D721Med (cell line): Measurements from ENCODE around the gene FRMD8.

Experiments used
- DNase-seq: peaks from one replicate; pipeline ENCODE4 v3.0.0; 2011; ENCODE audit warnings: low spot score; ENCODE audit not compliant: insufficient read length
- FAIRE-seq: peaks from 2 replicates; lab custom pipeline; 2011; peaks lifted over from hg19 to GRCh38; lab: Jason Lieb, UNC
- TF ChIP-seq, protein P1 (sequence below): IDR thresholded peaks from 2 replicates; pipeline ENCODE4 v1.5.1; 2012; ENCODE audit warnings: mild to moderate bottlenecking, control low read depth; ENCODE audit not compliant: insufficient read depth; ENCODE audit errors: missing control alignments

Gene FRMD8

DNA sequence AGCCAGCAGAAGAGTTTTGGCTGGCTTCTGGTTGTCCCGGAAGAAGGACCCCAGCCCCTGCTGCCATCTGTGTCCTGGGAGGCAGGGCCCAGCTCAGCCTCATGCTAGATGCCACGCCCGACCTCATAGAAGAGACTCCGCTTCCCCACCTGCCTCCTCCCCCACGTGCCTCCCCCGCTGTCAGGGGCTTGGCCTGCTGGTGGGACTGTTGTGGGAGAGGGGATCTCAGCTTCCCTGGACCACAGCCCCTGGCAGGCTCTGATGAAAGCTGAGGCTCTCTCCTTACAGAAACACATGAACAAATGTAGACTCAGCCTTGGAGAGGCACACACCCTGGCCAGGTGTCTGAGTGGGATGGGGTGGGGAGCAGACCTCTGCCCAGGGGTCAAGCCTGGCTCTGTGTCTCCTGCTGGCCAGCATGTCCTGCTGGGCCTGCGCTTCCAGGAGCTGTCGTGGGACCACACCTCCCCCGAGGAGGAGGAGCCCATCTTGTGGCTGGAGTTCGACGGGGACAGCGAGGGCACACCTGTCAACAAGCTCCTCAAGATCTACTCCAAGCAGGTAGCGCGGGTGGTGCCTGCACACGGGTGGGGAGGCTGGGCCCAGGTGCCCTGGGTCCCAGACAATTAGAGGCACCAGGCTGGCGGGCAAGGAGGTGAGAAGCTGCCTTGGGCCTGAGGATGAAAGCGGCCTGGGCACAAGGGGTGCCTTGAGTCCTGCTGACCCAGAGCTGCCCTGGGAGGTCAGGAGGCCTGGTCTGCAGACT lies 14.1 kb downstream of the FRMD8 start:
- FAIRE-seq (no peak), DNase-seq (no peak)
- TF ChIP-seq, protein P1, sequence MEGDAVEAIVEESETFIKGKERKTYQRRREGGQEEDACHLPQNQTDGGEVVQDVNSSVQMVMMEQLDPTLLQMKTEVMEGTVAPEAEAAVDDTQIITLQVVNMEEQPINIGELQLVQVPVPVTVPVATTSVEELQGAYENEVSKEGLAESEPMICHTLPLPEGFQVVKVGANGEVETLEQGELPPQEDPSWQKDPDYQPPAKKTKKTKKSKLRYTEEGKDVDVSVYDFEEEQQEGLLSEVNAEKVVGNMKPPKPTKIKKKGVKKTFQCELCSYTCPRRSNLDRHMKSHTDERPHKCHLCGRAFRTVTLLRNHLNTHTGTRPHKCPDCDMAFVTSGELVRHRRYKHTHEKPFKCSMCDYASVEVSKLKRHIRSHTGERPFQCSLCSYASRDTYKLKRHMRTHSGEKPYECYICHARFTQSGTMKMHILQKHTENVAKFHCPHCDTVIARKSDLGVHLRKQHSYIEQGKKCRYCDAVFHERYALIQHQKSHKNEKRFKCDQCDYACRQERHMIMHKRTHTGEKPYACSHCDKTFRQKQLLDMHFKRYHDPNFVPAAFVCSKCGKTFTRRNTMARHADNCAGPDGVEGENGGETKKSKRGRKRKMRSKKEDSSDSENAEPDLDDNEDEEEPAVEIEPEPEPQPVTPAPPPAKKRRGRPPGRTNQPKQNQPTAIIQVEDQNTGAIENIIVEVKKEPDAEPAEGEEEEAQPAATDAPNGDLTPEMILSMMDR: no peak

DNA sequence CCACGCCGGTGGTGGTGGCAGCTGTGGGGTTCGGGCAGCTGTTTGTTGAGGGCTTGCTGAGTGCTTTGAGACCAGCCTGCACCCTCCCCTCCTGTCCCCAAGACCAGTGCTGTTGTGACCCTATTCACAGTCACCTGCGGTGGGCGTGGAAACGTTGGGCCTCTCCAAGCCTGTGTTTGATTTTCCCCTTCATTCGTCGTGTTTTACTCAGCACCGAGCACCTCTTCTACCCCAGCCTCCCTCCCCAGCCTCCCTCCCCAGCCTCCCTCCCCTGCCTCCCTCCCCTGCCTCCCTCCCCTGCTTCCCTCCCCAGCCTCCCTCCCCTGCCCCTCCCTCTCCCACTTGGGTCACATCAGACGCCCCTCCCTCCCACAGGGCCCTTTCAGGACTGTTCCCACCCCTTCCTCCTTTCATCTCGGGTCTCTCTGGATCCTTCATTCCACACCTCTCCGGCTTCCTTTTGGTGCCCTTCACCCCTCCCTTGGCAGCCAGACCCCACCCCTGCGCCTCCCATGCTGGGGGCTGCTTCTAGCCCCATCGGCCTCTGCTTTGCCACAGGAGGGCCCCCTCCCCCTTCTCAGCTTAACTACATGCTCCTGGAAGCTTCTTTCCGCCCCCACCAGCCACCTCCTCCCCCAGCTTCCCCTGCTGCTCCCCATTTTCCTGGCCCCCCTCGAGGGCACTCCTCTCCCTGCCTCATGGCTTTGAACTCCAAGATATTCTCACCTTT lies 14.8 kb downstream of the FRMD8 start:
- TF ChIP-seq, protein P1: no peak
- FAIRE-seq (no peak), DNase-seq (no peak)

DNA sequence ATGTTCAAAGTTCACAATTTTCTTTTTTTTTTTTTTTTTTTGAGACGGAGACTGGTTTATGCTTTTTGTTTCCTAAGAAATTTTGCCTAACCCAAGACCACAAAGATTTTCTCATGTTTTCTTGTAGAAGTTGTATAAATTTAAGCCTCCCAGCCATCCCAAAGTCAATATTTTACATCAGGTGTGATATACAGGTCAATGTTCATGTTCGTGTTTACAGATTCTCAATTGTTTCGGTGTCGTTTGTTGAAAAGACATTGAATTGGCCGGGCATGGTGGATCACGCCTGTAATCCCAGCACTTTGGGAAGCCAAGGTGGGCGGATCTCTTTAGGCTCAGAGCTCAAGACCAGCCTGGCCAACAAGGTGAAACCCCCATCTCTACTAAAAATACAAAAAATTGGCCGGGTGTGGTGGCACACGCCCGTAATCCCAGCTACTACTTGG lies 15.4 kb downstream of the FRMD8 start:
- FAIRE-seq (no peak), DNase-seq (no peak)

DNA sequence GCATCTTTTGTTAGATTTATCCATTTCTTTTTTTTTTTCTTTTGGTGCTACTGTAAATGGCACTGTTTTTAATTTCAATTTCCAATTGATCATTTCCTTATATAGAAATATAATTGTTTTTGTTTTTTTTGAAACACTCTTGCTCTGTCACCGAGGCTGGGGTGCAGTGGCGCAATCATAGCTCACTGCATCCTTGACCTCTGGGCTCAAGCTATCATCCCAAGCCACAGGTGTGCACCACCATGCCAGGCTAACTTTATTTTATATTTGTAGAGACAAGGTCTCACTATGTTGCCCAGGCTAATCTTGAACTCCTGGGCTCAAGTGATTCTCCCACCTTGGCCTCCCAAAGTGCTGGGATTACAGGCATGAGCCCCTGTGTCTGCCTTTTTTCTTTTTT lies 16.4 kb downstream of the FRMD8 start:
- TF ChIP-seq, protein P1: no peak
- FAIRE-seq (no peak), DNase-seq (no peak)

More for the DNA sequence above, 15.4 kb downstream of the FRMD8 start:
- TF ChIP-seq, protein P1: no peak

DNA sequence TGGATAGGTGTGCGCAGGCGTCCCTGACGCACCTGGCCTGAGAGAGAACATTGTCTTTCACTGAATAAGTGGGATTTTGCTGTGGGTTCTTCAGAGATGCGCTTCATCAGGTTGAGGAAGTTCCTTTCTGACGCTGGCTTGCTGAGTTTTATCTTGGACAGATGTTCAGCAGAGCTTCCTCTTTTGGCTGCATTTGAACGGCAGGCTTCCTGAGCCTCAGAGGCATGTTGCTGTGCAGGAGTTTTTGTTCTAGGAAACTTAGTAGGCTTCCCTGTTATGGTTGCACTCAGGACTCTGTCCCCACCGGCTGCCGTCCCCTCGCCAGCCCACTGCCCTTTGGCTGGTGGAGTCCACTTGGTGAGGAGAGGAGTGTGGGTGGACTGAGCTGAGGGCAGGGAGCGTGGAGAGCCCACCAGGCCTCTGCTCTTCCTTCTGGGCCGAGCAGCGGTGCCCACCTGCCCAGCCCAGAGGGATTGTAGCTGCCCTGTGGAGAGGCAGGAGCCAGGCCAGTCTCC lies 17.2 kb downstream of the FRMD8 start:
- DNase-seq (no peak), FAIRE-seq (no peak)
- TF ChIP-seq, protein P1: no peak

DNA sequence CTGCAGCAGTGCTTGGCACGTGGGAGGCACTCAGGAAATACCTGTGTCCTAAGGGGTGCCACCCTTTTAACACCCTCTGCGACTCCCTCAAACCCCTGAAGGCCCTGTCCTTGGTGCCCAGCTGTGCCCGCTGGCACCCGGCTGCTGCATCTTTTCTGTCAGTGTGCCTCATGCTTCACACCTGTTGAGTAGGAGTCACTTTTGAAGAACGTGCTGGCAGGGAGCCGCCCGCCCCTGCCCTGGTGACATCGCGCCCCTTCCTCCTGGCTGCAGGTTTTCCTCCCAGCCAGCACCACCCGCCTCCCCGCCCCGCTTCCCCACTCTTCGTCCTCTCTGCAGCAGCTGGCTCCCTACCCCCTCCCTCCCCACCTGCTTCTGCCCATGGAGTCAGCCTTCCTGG lies 17.8 kb downstream of the FRMD8 start:
- TF ChIP-seq, protein P1: no peak
- FAIRE-seq: no peak
- no peak for DNase-seq
